Jurkat, Clone E6-1 (cell line): ENCODE measurements around the gene SNAPC2.
"Not testable (repeated sequence)": the region's sequence is repeated elsewhere in the genome, so short reads cannot be mapped to it uniquely, and the experiment has no call there.

ENCODE experiments used
- DNase-seq: peaks from one replicate; pipeline ENCODE4 v3.0.0-alpha.2; 2011; ENCODE audit warnings: low read depth, low spot score
- H3K4me3 ChIP-seq: 2 replicates; pipeline ENCODE4 v1.5.1; 2011; ENCODE audit warnings: mild to moderate bottlenecking, low read length, control low read depth, moderate library complexity

The SNAPC2 gene

GRCh38 chr19:7887408-7888144, 32.6 kb upstream of the SNAPC2 start:
- DNase-seq: no peak
- peak overlapping the region; percentile 50; the same call in 1 of the 2 replicates for H3K4me3 ChIP-seq

GRCh38 chr19:7888145-7888825, 31.9 kb upstream of the SNAPC2 start, which contains the start of gene LRRC8E:
TSS of gene LRRC8E (plus strand) at chr19:7888510. CDS start at chr19:7895604, 7,094 bp downstream.
- peak within 1 kb of the TSS; percentile 50 for H3K4me3 ChIP-seq
- DNase-seq: no peak

- DNase-seq: no peak
- H3K4me3 ChIP-seq: peak overlapping the region; percentile 50
Observed at GRCh38 chr19:7888826-7889217, 31.3 kb upstream of the SNAPC2 start.

GRCh38 chr19:7893362-7894101, 26.6 kb upstream of the SNAPC2 start:
- H3K4me3 ChIP-seq, DNase-seq: not testable (repeated sequence)

DNA sequence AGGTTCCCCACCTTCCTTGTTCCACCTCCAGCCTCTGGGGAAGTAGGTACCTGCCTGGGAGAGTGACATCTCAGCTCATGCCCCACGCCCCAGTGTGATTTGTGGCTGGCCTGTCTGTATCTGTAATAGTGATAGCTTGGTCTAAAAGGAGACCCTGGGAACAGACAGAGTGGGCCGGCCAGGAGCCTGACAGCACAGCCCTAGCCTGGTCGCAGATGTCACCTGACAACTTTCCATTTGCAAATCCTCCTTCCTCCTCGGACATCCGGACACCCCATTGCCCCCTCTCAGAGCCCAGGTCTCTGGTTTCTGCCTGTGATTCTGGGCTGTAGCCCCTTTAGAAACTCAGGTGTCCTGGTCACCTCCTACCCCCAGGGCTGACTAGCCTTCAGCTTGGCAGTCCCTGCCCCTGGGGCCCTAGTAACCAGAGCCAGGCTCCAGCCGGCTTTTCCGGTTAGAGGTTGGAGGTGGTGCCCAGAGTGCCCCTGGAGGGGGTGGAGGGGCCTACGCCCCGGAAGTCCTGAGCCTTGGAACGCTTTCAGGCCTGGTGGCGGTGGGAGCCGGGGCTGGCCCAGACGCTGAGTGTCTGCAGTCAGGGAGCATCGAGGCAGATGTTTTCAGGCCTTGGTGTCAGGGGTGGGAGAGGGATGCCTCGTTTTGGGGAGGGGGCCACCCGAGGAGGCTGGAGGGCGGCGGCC, 25.4 kb upstream of the SNAPC2 start:
- no peak for DNase-seq
- no peak overlapping the region for H3K4me3 ChIP-seq

- DNase-seq: no peak
- no peak overlapping the region for H3K4me3 ChIP-seq
Observed at GRCh38 chr19:7895565-7895964, 24.6 kb upstream of the SNAPC2 start.

DNA sequence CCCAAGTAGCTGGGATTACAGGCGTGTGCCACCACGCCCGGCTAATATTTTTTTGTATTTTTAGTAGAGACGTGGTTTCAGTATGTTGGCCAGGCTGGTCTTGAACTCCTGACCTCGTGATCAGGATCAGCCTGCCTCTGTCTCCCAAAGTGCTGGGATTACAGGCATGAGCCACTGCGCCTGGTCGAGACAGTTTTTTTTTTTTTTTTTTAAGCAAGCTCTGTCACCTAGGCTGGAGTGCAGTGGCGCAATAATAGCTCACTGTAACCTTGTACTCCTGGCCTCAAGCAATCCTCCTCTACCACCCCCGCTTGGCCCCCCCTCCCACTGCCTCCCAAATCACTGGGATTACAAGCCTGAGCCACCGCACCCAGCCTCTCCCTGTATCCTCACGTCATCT, 22.8 kb upstream of the SNAPC2 start:
- DNase-seq: no peak
- H3K4me3 ChIP-seq: no peak overlapping the region

DNA sequence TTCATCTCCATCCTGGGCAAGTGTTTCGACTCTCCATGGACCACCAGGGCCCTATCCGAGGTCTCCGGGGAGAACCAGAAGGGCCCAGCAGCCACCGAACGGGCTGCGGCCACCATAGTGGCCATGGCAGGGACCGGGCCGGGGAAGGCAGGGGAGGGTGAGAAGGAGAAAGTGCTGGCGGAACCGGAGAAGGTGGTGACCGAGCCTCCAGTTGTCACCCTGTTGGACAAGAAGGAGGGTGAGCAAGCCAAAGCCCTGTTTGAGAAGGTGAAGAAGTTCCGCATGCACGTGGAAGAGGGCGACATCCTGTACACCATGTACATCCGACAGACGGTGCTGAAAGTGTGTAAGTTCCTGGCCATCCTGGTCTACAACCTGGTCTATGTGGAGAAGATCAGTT, 21.2 kb upstream of the SNAPC2 start:
- H3K4me3 ChIP-seq: no peak overlapping the region
- no peak for DNase-seq

GRCh38 chr19:7899751-7900378, 20.3 kb upstream of the SNAPC2 start:
- no peak for DNase-seq
- no peak overlapping the region for H3K4me3 ChIP-seq

- no peak for DNase-seq
- H3K4me3 ChIP-seq: no peak overlapping the region
Observed at GRCh38 chr19:7900401-7900870, 19.7 kb upstream of the SNAPC2 start.

DNA sequence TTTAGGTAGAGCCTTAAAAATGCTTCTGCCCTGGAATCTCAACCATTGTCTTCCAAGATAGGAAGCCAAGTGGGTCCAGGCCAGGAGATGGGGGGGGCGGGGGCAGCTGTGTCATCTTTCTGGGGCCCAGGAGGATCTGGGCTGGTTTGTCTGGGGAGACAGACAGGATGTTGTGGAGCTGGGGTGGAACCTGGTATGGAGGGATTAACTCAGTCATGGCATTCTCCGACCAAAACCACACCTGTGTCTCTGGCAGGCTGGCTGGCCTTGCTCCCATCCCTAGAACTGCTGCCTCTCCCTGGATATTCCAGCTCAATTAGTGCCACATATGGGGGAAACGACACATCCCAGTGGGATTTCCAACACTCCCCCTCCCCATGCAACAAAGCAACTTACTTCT, 19.2 kb upstream of the SNAPC2 start:
- H3K4me3 ChIP-seq: no peak overlapping the region
- no peak for DNase-seq

DNA sequence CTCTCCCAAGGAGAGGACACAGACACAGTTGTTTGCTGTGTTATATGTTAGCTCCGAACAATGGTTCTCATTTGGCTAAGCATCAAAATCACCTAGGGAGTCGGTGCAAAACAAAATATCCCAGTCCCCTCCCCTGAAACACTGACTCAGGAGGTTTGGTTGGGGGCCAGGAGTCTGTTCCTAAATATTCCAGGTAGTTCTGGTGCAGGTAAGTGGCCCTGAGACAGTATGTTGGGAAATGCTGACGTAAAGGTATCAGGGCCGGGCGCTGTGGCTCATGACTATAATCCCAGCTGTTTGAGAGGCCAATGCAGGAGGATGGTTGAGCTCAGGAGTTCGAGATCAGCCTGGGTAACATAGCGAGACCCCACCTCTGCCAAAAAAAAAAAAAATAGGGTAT, 18.8 kb upstream of the SNAPC2 start:
- no peak overlapping the region for H3K4me3 ChIP-seq
- DNase-seq: no peak

DNA sequence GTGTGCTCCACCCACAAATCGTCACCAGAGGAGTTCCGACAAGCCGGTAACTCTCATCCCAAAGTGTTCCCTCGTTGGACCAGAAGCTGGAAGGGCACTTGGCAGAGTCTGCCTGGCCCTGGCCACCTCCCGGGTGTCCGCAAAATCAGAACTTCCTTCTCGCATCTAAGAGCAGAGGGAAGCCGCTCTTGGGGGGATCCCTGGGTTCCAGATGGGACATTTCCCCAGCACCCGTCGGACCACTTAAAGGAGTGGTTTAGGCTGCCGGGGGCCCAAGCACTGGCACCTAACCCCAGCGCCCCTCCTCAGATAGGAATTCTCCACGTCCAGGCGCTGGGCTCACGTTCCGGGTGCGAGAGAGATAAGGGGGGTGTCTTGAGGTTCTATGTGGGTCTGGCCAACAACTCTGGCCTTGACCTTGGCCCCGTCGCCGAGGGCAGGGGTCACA, 17.3 kb upstream of the SNAPC2 start:
- no peak for DNase-seq
- peak overlapping the region; percentile 84 for H3K4me3 ChIP-seq

GRCh38 chr19:7903244-7904073, 16.7 kb upstream of the SNAPC2 start, which contains the start of gene MAP2K7:
TSS of gene MAP2K7 (plus strand) at chr19:7903877. CDS start at chr19:7903945, 68 bp downstream.
- peak within 1 kb of the TSS; percentile 85 for H3K4me3 ChIP-seq
- peak; percentile 97 for DNase-seq

- H3K4me3 ChIP-seq: peak overlapping the region; percentile 85
- no peak for DNase-seq
Observed at GRCh38 chr19:7904074-7905020, 15.8 kb upstream of the SNAPC2 start.

DNA sequence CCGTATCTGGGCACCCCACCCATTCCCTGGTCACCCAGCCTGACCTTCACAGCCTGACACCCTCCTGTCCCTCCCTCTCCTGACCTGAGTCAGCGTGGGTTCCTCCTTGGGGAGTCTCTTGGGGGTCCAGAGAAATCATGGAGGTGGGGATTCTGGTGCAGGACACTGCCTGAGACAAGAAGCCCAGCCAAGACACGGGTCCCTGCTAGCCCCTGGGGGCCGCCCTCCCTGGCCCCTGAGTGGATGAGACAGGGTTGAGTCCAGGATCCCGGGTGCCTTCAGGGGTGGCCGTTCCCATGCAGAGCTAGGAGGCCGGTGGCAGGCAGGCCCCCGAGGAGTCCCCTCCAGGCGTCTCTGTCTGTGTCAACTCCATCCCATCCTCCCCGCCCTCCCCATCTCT, 14.9 kb upstream of the SNAPC2 start:
- H3K4me3 ChIP-seq: peak overlapping the region; percentile 85; the same call in 1 of the 2 replicates
- no peak for DNase-seq

DNA sequence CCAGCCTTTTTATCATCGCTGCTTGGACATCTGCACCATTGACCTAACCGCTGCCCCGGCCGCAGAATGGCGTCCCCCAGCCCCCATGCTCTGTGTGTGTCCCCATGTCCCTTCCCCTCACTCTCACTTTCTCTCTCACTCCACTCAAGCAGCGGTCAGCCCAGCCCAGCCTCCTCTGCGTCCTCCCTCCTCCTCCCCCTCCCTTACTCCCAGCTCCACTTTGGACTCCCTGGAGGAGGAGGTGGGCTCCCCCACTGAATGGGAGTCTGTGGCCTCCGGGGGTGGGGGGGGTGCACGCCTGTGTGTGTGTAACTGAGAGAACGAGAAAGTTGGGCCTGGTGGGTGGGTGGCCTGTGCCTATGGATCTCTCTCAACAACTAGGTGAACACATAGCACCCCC, 14.3 kb upstream of the SNAPC2 start:
- no peak for DNase-seq
- no peak overlapping the region for H3K4me3 ChIP-seq
